ENCODE data around the gene ARID1A. TPM values are rescaled to one million over a fixed set of nuclear protein-coding genes. Genes with fewer than 3 reads are reported as not detected.
A peak's percentile ranks its signal among the peaks of the same experiment; 100 is the strongest.

Gene ARID1A
- total RNA-seq, 1 donor from 2014 or later = 64.3 TPM

- H3K9me3 ChIP-seq = no peaks in the 10 kb centered on the region
- no peak for DNase-seq
- no peak overlapping the region for H3K27ac ChIP-seq
- H3K27me3 ChIP-seq = no peaks in the 10 kb centered on the region
- H3K36me3 ChIP-seq = peaks cover 74% of the 10 kb centered on the region
- no peak for TF ChIP-seq CTCF (IDR thresholded peaks at IDR 0.05)
- peaks cover 30% of the 10 kb centered on the region for H3K4me1 ChIP-seq
- H3K4me3 ChIP-seq = no peak overlapping the region
- ATAC-seq = no peak
- intact Hi-C loops (cut with DNase I) = loop anchor here (10.0 kb wide), 1 partner anchor 86 kb away; the partner anchor contains the start of gene ARID1A
These were observed 84.6 kb downstream of the ARID1A start for GRCh38 chr1:26780344-26780957.

- H3K9me3 ChIP-seq = no peaks in the 10 kb centered on the region
- intact Hi-C loops (cut with DNase I) = loop anchor here (10.0 kb wide), 1 partner anchor 87 kb away; the partner anchor contains the start of gene ARID1A
- no peak overlapping the region for H3K4me3 ChIP-seq
- H3K4me1 ChIP-seq = peaks cover 39% of the 10 kb centered on the region
- H3K27ac ChIP-seq = no peak overlapping the region
- peaks cover 65% of the 10 kb centered on the region for H3K36me3 ChIP-seq
- no peak for ATAC-seq
- H3K27me3 ChIP-seq = no peaks in the 10 kb centered on the region
- no peak for DNase-seq
- no peak for TF ChIP-seq CTCF (IDR thresholded peaks at IDR 0.05)
These were observed 85.5 kb downstream of the ARID1A start for GRCh38 chr1:26781206-26781825.

GRCh38 chr1:26782521-26783212 lies 86.9 kb downstream of the ARID1A start:
- Histone ChIP-seq H3K36me3 (peaks cover 52% of the 10 kb centered on the region), H3K4me3 (no peak overlapping the region), H3K4me1 (peaks cover 45% of the 10 kb centered on the region), H3K27me3 (no peaks in the 10 kb centered on the region), H3K9me3 (no peaks in the 10 kb centered on the region), H3K27ac (no peak overlapping the region)
- TF ChIP-seq CTCF (IDR thresholded peaks at IDR 0.05) = no peak
- no peak for DNase-seq
- intact Hi-C loops (cut with DNase I) = loop anchor here (10.0 kb wide), 1 partner anchor 88 kb away; the partner anchor contains the start of gene ARID1A
- no peak for ATAC-seq

GRCh38 chr1:26783646-26784022 lies 87.8 kb downstream of the ARID1A start:
- peaks cover 42% of the 10 kb centered on the region for H3K36me3 ChIP-seq
- intact Hi-C loops (cut with DNase I) = loop anchor here (10.0 kb wide), 1 partner anchor 89 kb away; the partner anchor contains the start of gene ARID1A
- peaks cover 45% of the 10 kb centered on the region for H3K4me1 ChIP-seq
- TF ChIP-seq CTCF (IDR thresholded peaks at IDR 0.05) = no peak
- no peaks in the 10 kb centered on the region for H3K9me3 ChIP-seq
- H3K27ac ChIP-seq = peak overlapping the region; percentile 100
- ATAC-seq = no peak
- H3K27me3 ChIP-seq = no peaks in the 10 kb centered on the region
- no peak overlapping the region for H3K4me3 ChIP-seq
- no peak for DNase-seq

GRCh38 chr1:26784023-26784871 lies 88.4 kb downstream of the ARID1A start:
- ATAC-seq (peak; percentile 23), DNase-seq (no peak)
- intact Hi-C loops (cut with DNase I) = loop anchor here (10.0 kb wide), 1 partner anchor 89 kb away; the partner anchor contains the start of gene ARID1A
- TF ChIP-seq CTCF (IDR thresholded peaks at IDR 0.05) = no peak
- peak overlapping the region; percentile 100 for H3K27ac ChIP-seq
- H3K27me3 ChIP-seq = no peaks in the 10 kb centered on the region
- peaks cover 45% of the 10 kb centered on the region for H3K4me1 ChIP-seq
- H3K36me3 ChIP-seq = peaks cover 36% of the 10 kb centered on the region
- no peaks in the 10 kb centered on the region for H3K9me3 ChIP-seq
- no peak overlapping the region for H3K4me3 ChIP-seq

All from upper lobe of right lung (tissue), 1 donor.